Stimulated activated CD4-positive, alpha-beta T cell treated with anti-CD3 and anti-CD28 coated beads, Interleukin-2, amount 100 ng/mL, for 24 hours (primary cell): ENCODE measurements around the gene TBC1D9B.

Experiments
- DNase-seq, 2 donors: peaks; one replicate each; pipeline ENCODE4 v3.0.0-alpha.2; 2020

The TBC1D9B gene

GRCh38 chr5:179906795-179907555, 722 bp downstream of the TBC1D9B start:
- DNase-seq = peak; percentile 27 to 38

GRCh38 chr5:179906294-179906794, 1.4 kb downstream of the TBC1D9B start:
- DNase-seq = no peak

DNA sequence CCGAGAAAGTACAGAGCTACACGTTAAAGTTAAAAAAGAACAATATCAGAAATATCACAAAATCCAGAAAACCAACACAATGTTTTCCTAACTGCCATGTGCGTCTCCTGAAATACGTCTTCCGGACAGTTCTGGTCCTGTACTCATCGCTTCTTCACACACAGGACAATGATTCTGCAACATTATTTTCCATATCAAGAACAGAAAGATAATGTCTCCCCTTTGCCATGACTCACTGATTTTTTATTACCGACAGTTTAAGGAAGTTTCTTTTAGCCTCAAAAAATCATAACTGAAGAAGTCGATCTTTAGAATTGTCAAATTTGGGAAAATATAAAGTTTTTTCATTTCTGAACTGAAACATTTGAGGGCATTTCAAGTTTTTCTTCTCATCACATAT, 2.5 kb downstream of the TBC1D9B start:
- DNase-seq = no peak

GRCh38 chr5:179904463-179905160, 3.1 kb downstream of the TBC1D9B start:
- no peak for DNase-seq

DNA sequence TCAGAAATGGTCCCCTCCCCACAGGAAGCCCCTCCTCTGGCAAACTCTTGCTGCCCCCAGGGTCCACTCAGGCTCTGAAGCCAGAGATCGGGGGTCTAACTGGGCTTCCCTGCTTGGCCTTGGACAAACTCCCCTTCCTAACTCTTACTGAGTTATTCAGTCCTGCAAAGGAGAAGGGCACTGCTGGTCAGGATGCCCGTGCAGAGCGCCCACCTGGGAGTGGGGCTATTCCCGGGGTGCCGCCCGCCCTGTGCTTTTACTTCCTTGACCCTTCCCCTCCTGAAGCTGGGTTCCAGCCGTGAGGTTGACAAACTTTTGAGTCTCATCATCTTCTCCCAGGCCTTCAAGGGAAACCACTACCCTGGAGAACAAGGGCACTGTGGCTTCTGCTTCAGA, 4.9 kb downstream of the TBC1D9B start:
- DNase-seq = no peak

GRCh38 chr5:179901915-179902762, 5.6 kb downstream of the TBC1D9B start:
- no peak for DNase-seq

- no peak for DNase-seq
Observed at GRCh38 chr5:179901462-179901861, 6.2 kb downstream of the TBC1D9B start.

- DNase-seq = no peak
Observed at GRCh38 chr5:179900711-179901110, 7.0 kb downstream of the TBC1D9B start.

GRCh38 chr5:179900206-179900605, 7.5 kb downstream of the TBC1D9B start:
- DNase-seq = no peak

- DNase-seq = no peak
Observed at GRCh38 chr5:179895861-179896260, 11.8 kb downstream of the TBC1D9B start.

GRCh38 chr5:179893958-179894895, 13.5 kb downstream of the TBC1D9B start:
- DNase-seq = no peak

DNA sequence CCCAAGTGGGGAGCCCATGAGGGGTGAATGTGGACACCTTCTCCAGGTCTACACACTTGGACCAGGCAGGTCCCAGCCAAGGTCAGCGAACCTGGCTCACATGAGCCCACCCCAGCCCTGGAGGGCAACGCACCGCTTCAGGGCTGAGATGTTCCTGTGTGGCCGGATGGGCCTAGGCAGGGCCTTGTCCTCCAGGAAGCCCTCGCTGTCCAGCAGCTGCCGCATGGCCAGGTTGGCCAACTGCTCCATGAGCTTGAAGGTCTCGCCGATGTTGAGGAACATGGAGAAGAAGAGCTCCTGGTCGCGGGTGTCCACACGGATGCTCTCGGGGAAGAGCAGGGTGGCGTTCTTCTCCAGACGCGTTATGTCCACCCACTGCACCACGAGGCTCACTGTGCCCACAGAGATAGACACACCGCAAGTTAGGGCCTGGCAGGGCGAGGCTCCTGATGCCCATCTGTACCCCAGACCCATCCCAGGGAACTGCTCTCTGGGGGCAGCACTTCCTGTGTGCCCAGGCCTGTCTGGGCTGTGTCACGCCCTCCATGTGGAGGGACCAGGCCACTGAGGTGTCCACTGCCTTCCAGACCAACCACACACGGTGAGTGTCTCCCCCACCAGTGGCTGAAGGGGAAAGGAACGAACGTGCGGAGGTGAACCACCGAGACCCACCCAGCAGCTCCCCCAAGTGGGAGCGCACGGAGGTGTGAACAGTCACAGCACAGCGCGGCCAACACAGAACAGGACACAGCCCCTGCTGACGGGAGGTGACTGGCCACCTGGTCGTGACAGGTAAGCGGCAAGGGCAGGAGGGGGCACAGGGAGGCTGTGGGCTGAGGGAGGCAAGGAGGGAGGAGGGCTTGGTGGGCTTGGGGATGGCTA, 14.4 kb downstream of the TBC1D9B start:
- DNase-seq = no peak

DNA sequence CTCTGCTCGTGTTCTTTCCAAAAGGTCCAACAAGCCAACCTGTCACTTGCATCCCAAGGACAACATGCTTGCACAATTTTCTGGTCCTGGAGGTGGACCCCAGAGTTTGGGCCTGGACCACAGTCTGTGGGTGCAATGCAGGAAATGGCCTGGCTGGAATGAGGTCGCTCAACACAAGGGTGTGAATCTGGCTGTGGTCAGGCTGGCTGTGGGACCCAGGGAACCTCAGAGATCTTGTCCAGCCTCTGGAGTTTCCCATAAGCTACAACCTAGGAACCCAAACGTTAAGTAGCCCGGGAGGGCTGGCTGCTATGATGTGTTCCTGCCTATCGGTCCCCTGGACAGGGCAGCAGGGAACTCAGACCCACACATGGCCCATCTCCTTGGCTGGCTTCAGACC, 15.4 kb downstream of the TBC1D9B start:
- no peak for DNase-seq

- DNase-seq = no peak
Observed at GRCh38 chr5:179890751-179891682, 16.7 kb downstream of the TBC1D9B start.

GRCh38 chr5:179889885-179890284, 17.8 kb downstream of the TBC1D9B start:
- no peak for DNase-seq

GRCh38 chr5:179887802-179888201, 19.9 kb downstream of the TBC1D9B start:
- no peak for DNase-seq

- no peak for DNase-seq
Observed at GRCh38 chr5:179887095-179887494, 20.6 kb downstream of the TBC1D9B start.

DNA sequence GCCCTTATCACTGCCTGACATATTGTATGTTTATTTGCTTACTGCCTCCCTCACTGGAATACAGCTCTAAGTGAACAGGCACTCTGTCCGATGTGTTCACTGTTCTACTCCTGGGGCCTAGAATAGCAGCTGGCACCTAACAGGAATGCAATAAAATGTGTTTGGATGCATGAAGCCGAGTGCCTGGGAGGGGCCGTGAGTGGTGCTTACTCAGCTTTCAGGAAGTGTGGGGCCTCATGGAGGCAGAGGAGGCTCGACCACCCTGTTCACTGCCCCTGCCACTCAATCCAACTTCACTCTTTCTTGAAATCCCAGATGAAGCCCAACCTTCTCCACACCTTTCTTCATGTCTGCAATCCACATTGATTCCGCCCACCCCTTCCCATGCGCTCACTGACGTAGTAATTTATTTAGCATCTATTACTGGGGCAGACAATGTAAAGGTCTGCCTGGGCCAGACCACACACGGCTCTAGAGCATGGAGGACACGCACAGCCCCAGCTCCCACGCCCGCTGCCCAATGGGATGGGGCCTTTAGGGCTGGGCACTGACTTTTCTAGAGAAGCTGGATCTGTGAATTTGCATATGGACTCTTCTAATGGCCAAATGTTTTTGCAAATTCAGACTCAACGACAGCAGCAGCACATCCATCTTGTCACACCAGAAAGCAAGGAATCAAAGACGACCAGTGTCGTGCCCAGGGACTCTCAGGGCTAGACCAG, 21.3 kb downstream of the TBC1D9B start:
- no peak for DNase-seq

- DNase-seq = no peak
Observed at GRCh38 chr5:179885491-179886090, 22.1 kb downstream of the TBC1D9B start.
